Upper lobe of left lung (tissue), 6 donors: ENCODE data around the gene CALN1. TPM values are rescaled to one million over a fixed set of nuclear protein-coding genes. Genes with fewer than 3 reads are reported as not detected.
A peak's percentile ranks its signal among the peaks of the same experiment; 100 is the strongest.
"Not testable (repeated sequence)": the region's sequence is repeated elsewhere in the genome, so short reads cannot be mapped to it uniquely, and the experiment has no call there.

Source experiments
- ATAC-seq, 2 donors: fragments of 200-7000 bp; cut with Tn5 transposase; one replicate each; pipeline ENCODE4 v1.9.1; 2022; ENCODE audit warnings: mild to moderate bottlenecking in 2 of 2, moderate library complexity in 2 of 2; ENCODE audit not compliant: low FRiP score in 2 of 2
- DNase-seq, 2 donors: peaks; one replicate each; pipeline ENCODE4 v3.0.0-alpha.2; 2019 to 2020
- H3K27ac ChIP-seq, 4 donors: fragments of 200-600 bp; sonication (generic); one replicate each; pipeline ENCODE4 v1.5.1; 2016 to 2019
- H3K27me3 ChIP-seq, 4 donors: fragments of 200-600 bp; sonication (generic); one replicate each; pipeline ENCODE4 v1.5.1; 2017 to 2019
- H3K36me3 ChIP-seq, 4 donors: fragments of 200-600 bp; sonication (generic); one replicate each; pipeline ENCODE4 v1.5.1; 2016 to 2019
- H3K4me1 ChIP-seq, 4 donors: fragments of 200-600 bp; sonication (generic); one replicate each; pipeline ENCODE4 v1.5.1; 2018 to 2019
- H3K4me3 ChIP-seq, 4 donors: fragments of 200-600 bp; sonication (generic); one replicate each; pipeline ENCODE4 v1.5.1; 2017 to 2019; ENCODE audit warnings: mild to moderate bottlenecking in 2 of 4, moderate library complexity in 1 of 4
- H3K9me3 ChIP-seq, 4 donors: fragments of 200-600 bp; sonication (generic); one replicate each; pipeline ENCODE4 v1.5.1; 2018 to 2019
- CTCF ChIP-seq, 6 experiments: fragments of 450-650 bp in 4 of 6; fragments of 200-600 bp in 2 of 6; sonication (generic) in 2 of 6; IDR thresholded peaks; one replicate each; pipeline ENCODE4 v1.5.1; 2016 to 2019; ENCODE audit warnings: antibody characterized with exemption in 6 of 6
- EP300 ChIP-seq, 4 donors: sonication (generic); formaldehyde crosslinking; IDR thresholded peaks; one replicate each; pipeline ENCODE4 v1.5.1; 2017; ENCODE audit warnings: antibody characterized with exemption in 4 of 4, control low read depth in 2 of 4
- POLR2A ChIP-seq, 4 donors: fragments of 450-650 bp; IDR thresholded peaks; one replicate each; pipeline ENCODE4 v1.5.1; 2016 to 2017; ENCODE audit warnings: antibody characterized with exemption in 4 of 4, mild to moderate bottlenecking in 2 of 4
- POLR2AphosphoS5 ChIP-seq, 2 donors: sonication (generic); formaldehyde crosslinking; IDR thresholded peaks; one replicate each; pipeline ENCODE4 v1.5.1; 2017; ENCODE audit warnings: antibody characterized with exemption in 2 of 2
- WGBS, 2 donors: methylation state at CpG; one replicate each; pipeline ENCODE4 v1.1.5; 2017 to 2018; 5-methylcytosine and 5-hydroxymethylcytosine counted together
- total RNA-seq, 6 donors: library from RNA; depleted of rRNA in 4 of 6; stranded (reverse); fragments of >200 nt in 4 of 6; gene quantifications; one replicate each; pipeline versions ENCODE4 v1.1.0 to v1.2.1, GENCODE V29; 2016 to 2021
- donor health status: DM: no; HTN: no; CAD: no; lungs with moderate emphysema.
- donor health status: DM: no; HTN: yes; CAD: no; lungs with severe emphysema.

CALN1 gene
- total RNA-seq, 6 donors from 2014 or later, result 0.24 to 0.46 TPM; not detected in 4

- WGBS, 2 donors, result 87 to 90% methylated on average over 4 to 5 of the region's 5 CpGs
Observed at GRCh38 chr7:71835056-71835455, 577.1 kb downstream of the CALN1 start.

GRCh38 chr7:71829515-71829914 lies 582.6 kb downstream of the CALN1 start:
- Histone ChIP-seq H3K27ac (no peak overlapping the region), H3K36me3 (no peaks in the 10 kb centered on the region), H3K4me3 (no peak overlapping the region), H3K27me3 (no peaks in the 10 kb centered on the region), H3K9me3 (no peaks in the 10 kb centered on the region), H3K4me1 (no peaks in the 10 kb centered on the region)
- WGBS, 2 donors, result 49 to 81% methylated on average over 3 of the region's 3 CpGs
- TF ChIP-seq CTCF (IDR thresholded peaks at IDR 0.05), result no peak
- TF ChIP-seq POLR2A (IDR thresholded peaks at IDR 0.05), result no peak
- TF ChIP-seq POLR2AphosphoS5 (IDR thresholded peaks at IDR 0.05), result no peak
- no peak for TF ChIP-seq EP300 (IDR thresholded peaks at IDR 0.05)
- peak in 1 of 2 donors; percentile 56 for ATAC-seq
- no peak for DNase-seq

More at GRCh38 chr7:71835056-71835455, 577.1 kb downstream of the CALN1 start:
- no peaks in the 10 kb centered on the region for H3K9me3 ChIP-seq
- no peak overlapping the region for H3K4me3 ChIP-seq
- no peak overlapping the region for H3K27ac ChIP-seq
- ATAC-seq (no peak), DNase-seq (no peak)
- no peaks in the 10 kb centered on the region for H3K27me3 ChIP-seq
- no peaks in the 10 kb centered on the region for H3K4me1 ChIP-seq
- H3K36me3 ChIP-seq, result no peaks in the 10 kb centered on the region
- TF ChIP-seq CTCF (IDR thresholded peaks at IDR 0.05) (no peak), EP300 (IDR thresholded peaks at IDR 0.05) (no peak), POLR2A (IDR thresholded peaks at IDR 0.05) (no peak), POLR2AphosphoS5 (IDR thresholded peaks at IDR 0.05) (no peak)

GRCh38 chr7:71828361-71828760 lies 583.8 kb downstream of the CALN1 start:
- ATAC-seq (no peak), DNase-seq (no peak)

GRCh38 chr7:71826141-71826540 lies 586.0 kb downstream of the CALN1 start:
- H3K9me3 ChIP-seq, result no peaks in the 10 kb centered on the region
- H3K4me3 ChIP-seq, result no peak overlapping the region
- no peak overlapping the region for H3K27ac ChIP-seq
- DNase-seq (no peak), ATAC-seq (no peak)
- 71 to 77% methylated on average over 3 of the region's 3 CpGs for WGBS, 2 donors
- no peaks in the 10 kb centered on the region for H3K4me1 ChIP-seq
- TF ChIP-seq CTCF (IDR thresholded peaks at IDR 0.05) (no peak), EP300 (IDR thresholded peaks at IDR 0.05) (no peak), POLR2AphosphoS5 (IDR thresholded peaks at IDR 0.05) (no peak), POLR2A (IDR thresholded peaks at IDR 0.05) (no peak)
- H3K27me3 ChIP-seq, result no peaks in the 10 kb centered on the region
- H3K36me3 ChIP-seq, result no peaks in the 10 kb centered on the region

More at GRCh38 chr7:71828361-71828760, 583.8 kb downstream of the CALN1 start:
- TF ChIP-seq POLR2A (IDR thresholded peaks at IDR 0.05) (no peak), CTCF (IDR thresholded peaks at IDR 0.05) (no peak), POLR2AphosphoS5 (IDR thresholded peaks at IDR 0.05) (no peak), EP300 (IDR thresholded peaks at IDR 0.05) (no peak)
- H3K27me3 ChIP-seq, result no peaks in the 10 kb centered on the region
- H3K27ac ChIP-seq, result no peak overlapping the region
- H3K4me3 ChIP-seq, result no peak overlapping the region
- H3K4me1 ChIP-seq, result no peaks in the 10 kb centered on the region
- H3K9me3 ChIP-seq, result no peaks in the 10 kb centered on the region
- WGBS, 2 donors, result 79 to 90% methylated on average over 2 of the region's 2 CpGs
- H3K36me3 ChIP-seq, result no peaks in the 10 kb centered on the region

GRCh38 chr7:71824006-71824760 lies 588.0 kb downstream of the CALN1 start:
- Histone ChIP-seq H3K27ac (no peak overlapping the region), H3K9me3 (no peaks in the 10 kb centered on the region), H3K27me3 (no peaks in the 10 kb centered on the region), H3K36me3 (no peaks in the 10 kb centered on the region), H3K4me3 (no peak overlapping the region), H3K4me1 (no peaks in the 10 kb centered on the region)
- ATAC-seq, result no peak
- WGBS, 2 donors, result 74 to 83% methylated on average over 9 of the region's 9 CpGs
- no peak for TF ChIP-seq POLR2AphosphoS5 (IDR thresholded peaks at IDR 0.05)
- no peak for TF ChIP-seq EP300 (IDR thresholded peaks at IDR 0.05)
- no peak for TF ChIP-seq POLR2A (IDR thresholded peaks at IDR 0.05)
- no peak for TF ChIP-seq CTCF (IDR thresholded peaks at IDR 0.05)
- DNase-seq, result no peak

GRCh38 chr7:71822406-71822805 lies 589.7 kb downstream of the CALN1 start:
- not testable (repeated sequence) for H3K27me3 ChIP-seq, H3K9me3 ChIP-seq, H3K36me3 ChIP-seq, H3K4me3 ChIP-seq, DNase-seq, H3K4me1 ChIP-seq, H3K27ac ChIP-seq, ATAC-seq
- WGBS, 2 donors, result 95 to 97% methylated on average over 8 of the region's 8 CpGs
